ENCODE data around the gene TXNDC2.

Gene TXNDC2

DNA sequence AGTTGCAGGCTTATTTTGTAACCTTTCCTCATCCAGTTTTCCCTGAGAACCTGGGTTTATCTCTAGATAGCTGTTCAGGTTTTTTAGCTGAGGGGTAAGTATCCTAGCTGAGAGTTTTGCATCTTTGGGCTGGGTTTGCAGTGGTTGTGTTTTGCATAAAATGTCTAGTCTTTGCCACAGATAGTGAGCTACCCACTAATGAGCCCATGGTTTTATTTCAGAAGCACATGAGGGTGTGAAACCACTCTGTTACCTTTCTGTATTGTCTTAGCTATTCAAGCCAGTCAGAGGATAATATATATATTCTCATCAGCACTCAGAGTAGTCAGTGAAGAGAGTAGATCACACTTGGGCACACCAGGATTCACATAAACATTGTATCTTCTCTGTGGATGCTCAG is 24.6 kb upstream of the TXNDC2 start:
- H3K27ac ChIP-seq, result no peak overlapping the region
- TF ChIP-seq, protein P1, sequence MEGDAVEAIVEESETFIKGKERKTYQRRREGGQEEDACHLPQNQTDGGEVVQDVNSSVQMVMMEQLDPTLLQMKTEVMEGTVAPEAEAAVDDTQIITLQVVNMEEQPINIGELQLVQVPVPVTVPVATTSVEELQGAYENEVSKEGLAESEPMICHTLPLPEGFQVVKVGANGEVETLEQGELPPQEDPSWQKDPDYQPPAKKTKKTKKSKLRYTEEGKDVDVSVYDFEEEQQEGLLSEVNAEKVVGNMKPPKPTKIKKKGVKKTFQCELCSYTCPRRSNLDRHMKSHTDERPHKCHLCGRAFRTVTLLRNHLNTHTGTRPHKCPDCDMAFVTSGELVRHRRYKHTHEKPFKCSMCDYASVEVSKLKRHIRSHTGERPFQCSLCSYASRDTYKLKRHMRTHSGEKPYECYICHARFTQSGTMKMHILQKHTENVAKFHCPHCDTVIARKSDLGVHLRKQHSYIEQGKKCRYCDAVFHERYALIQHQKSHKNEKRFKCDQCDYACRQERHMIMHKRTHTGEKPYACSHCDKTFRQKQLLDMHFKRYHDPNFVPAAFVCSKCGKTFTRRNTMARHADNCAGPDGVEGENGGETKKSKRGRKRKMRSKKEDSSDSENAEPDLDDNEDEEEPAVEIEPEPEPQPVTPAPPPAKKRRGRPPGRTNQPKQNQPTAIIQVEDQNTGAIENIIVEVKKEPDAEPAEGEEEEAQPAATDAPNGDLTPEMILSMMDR (conservative IDR thresholded peaks at IDR 0.05), result no peak
- TF ChIP-seq ZFX (IDR thresholded peaks at IDR 0.05), result no peak

DNA sequence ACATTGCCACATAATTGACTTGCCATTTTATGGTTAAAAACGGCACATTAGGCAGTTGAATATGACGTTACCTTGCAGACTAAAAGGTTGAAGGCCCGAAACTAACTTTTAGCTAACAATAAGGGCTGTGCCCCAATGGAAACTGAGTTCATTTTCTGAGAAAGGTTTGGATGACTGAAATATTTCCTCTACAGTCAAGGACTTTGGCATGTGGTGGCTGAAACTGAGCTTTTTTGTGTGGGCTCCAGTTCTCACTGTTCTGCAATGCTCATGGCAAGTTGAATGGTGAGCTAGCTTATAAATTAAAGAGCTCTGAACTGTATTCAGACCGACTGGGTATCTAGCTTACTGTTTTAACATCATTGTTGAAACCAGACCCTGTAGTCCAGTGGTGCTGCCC is 23.8 kb upstream of the TXNDC2 start:
- no peak overlapping the region for H3K27ac ChIP-seq
- TF ChIP-seq, protein P1 (conservative IDR thresholded peaks at IDR 0.05), result no peak
- TF ChIP-seq ZFX (IDR thresholded peaks at IDR 0.05), result no peak

DNA sequence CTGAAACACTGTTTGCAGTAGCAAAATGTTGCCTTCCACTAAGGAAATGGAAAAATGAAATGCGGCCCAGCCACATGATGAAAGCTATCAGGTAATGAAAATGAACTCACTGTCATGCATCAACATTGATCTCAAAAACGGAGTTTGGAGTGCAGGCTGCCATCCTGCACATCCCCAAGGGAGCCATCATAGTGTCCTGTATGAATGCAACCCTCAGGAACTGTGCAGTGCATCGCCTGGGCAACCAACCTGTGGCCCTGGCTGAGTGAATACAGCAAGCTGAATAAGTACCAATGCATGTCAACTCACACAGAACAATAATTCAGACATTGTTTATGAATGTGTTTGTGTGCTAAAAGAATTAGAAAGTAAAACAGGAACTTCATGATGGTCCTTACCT is 23.1 kb upstream of the TXNDC2 start:
- H3K27ac ChIP-seq, result no peak overlapping the region
- no peak for TF ChIP-seq ZFX (IDR thresholded peaks at IDR 0.05)
- TF ChIP-seq, protein P1 (conservative IDR thresholded peaks at IDR 0.05), result no peak

DNA sequence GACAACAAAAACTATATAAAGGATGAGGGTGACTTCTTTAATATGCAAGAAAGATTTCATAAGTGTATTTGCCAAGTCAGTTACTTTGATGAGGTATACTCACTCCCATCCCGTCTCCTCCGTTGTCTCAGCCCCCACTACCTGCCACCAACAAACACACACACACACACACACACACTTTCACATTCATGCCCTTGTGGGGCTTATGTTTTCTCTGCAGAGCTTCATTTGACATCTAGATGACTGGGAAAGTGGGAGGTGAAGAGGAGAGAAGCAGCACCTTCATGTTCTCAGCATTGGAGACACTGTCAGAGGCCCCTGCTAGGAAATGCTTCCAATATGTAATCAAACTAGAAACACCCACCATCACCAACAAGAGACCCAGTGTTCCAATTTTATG is 22.5 kb upstream of the TXNDC2 start:
- no peak overlapping the region for H3K27ac ChIP-seq
- TF ChIP-seq ZFX (IDR thresholded peaks at IDR 0.05), result no peak
- TF ChIP-seq, protein P1 (conservative IDR thresholded peaks at IDR 0.05), result no peak

DNA sequence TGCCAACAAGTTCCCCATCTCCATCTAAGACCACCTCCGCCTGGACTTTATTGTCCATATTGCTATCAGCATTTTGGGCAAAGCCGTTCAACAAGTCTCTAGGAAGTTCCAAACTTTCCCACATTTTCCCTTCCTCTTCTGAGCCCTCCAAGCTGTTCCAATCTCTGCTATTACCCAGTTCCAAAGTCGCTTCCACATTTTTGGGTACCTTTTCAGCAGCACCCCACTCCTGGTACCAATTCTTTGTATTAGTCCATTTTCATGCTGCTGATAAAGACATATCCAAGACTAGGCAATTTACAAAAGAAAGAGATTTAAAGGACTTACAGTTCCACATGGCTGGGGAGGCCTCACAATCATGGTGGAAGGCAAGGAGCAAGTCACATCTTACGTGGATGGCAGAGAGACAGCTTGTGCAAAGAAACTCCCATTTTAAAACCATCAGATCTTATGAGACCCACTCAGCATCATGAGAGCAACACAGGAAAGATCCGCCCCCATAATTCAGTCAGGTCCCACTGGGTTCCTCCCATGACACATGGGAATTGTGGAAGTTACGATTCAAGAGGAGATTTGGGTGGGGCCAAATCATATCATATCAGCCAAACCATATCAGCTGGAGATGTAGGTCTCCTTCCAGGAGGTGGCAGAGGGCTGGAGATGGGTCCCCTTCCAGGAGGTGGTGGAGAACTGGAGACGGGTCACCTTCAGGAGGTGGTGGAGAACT is 19.8 kb upstream of the TXNDC2 start:
- no peak overlapping the region for H3K27ac ChIP-seq
- TF ChIP-seq, protein P1 (conservative IDR thresholded peaks at IDR 0.05), result no peak
- no peak for TF ChIP-seq ZFX (IDR thresholded peaks at IDR 0.05)

DNA sequence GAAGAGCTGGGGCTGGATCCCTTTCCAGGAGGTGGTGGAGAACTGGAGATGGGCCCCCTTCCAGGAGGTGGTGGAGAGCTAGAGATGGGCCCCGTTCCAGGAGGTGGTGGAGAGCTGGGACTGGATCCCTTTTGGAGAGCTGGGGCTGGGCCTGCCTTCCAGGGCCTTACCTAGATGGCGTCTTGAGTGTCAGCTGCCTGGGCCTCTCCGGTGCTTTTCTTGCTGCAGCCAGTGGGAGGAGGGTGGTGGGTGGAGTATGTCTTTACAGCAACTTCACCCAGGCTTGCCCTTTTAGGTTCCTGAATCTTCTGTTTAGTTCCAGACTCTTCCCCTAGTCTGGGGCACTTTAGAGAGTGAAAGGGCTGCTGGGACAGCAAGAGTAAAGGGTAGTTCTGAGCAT is 19.1 kb upstream of the TXNDC2 start:
- H3K27ac ChIP-seq, result no peak overlapping the region
- TF ChIP-seq, protein P1 (conservative IDR thresholded peaks at IDR 0.05), result no peak
- TF ChIP-seq ZFX (IDR thresholded peaks at IDR 0.05), result no peak

DNA sequence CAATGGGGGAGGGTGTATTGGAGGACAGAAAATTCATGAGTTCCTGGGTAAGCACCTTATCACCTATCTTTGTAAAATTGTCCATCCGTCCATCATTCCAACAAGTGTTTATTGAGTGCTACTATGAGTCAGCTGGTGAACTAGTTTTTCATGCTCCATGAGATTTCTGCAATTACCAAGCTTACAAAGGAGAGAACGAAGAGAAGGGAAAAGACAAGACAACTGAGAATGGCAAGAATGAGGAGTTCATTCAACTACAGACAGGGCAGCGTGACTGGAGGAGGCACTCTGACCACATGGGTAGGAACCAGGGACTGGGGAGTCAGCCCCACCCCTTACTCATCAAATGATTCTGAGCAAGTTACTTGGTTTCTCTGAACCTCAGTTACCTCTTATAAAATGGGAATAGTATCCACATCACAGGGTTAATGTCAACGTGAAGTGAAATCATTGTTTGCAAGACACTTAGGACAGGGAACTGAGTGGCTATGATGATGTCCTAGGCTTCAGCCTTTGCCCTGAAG is 18.6 kb upstream of the TXNDC2 start:
- no peak for TF ChIP-seq ZFX (IDR thresholded peaks at IDR 0.05)
- TF ChIP-seq, protein P1 (conservative IDR thresholded peaks at IDR 0.05), result no peak
- H3K27ac ChIP-seq, result no peak overlapping the region

All from C4-2B (cell line).